Right cardiac atrium (tissue), 5 donors: ENCODE measurements around the gene PFDN1. TPM values are rescaled to one million over a fixed set of nuclear protein-coding genes. Genes with fewer than 3 reads are reported as not detected.
A peak's percentile ranks its signal among the peaks of the same experiment; 100 is the strongest.

Experiments used
- ATAC-seq, 2 donors: fragments of 200-7000 bp; cut with Tn5 transposase; one replicate each; pipeline versions ENCODE4 v1.8.0 to v1.9.1; 2020; ENCODE audit warnings: moderate library complexity in 2 of 2, mild to moderate bottlenecking in 1 of 2
- DNase-seq, 3 donors: peaks; one replicate each; pipeline ENCODE4 v3.0.0-alpha.2; 2020
- H3K27ac ChIP-seq: one replicate; pipeline ENCODE4 v1.5.1; 2013; ENCODE audit warnings: mild to moderate bottlenecking, low read length, control low read depth, moderate library complexity
- H3K27me3 ChIP-seq: one replicate; pipeline ENCODE4 v1.6.1; 2013; ENCODE audit not compliant: control insufficient read depth, insufficient read depth
- H3K4me1 ChIP-seq: one replicate; pipeline ENCODE4 v1.6.1; 2013; ENCODE audit warnings: low read length; ENCODE audit not compliant: control insufficient read depth, insufficient read depth
- H3K4me3 ChIP-seq: one replicate; pipeline ENCODE4 v1.5.1; 2013; ENCODE audit warnings: low read length, control low read depth
- H3K9me3 ChIP-seq: one replicate; pipeline ENCODE4 v1.6.1; 2013; ENCODE audit warnings: low read length; ENCODE audit not compliant: control insufficient read depth
- WGBS: extraction: QIAGEN DNeasy Blood & Tissue Kit; methylation state at CpG from one replicate; pipeline ENCODE4 v1.1.7; 2013; 5-methylcytosine and 5-hydroxymethylcytosine counted together
- intact Hi-C, 4 donors: fragments of 100-400 bp; cut with DNase I; formaldehyde crosslinking; loops; one replicate each; pipeline versions ENCODE4 v1.11.0 to v1.14.0; 2022 to 2023
- polyA plus RNA-seq: library from polyadenylated mRNA; stranded (reverse); fragments of 200-250 nt; gene quantifications from one replicate; pipeline ENCODE4 v1.2.3, GENCODE V29; 2013
- total RNA-seq, 4 donors: library from RNA; stranded (reverse); fragmentation: NEBNext Ultra II Directional; extraction: Animal tissue kit (Norgen Biotek cat#: 25700); gene quantifications; one replicate each; pipeline ENCODE4 v1.2.1, GENCODE V29; 2021
- donor health status: healthy with polysubstance abuse.
- donor health status: DM: no; HTN: yes; CAD: no.
- donor health status: DM: no; HTN: no; CAD: no.
- donor health status: DM: no; HTN: yes; CAD: no; lungs with severe emphysema.
- donor health status: DM: yes; HTN: yes; CAD: no.

The PFDN1 gene
- total and polyA plus RNA-seq, 5 donors, result 57.6 to 144 (median 67.2) TPM

GRCh38 chr5:140239461-140239860, 63.4 kb downstream of the PFDN1 start:
- Histone ChIP-seq H3K4me1 (peaks cover 26% of the 10 kb centered on the region), H3K4me3 (no peak overlapping the region), H3K27me3 (no peaks in the 10 kb centered on the region), H3K27ac (no peak overlapping the region), H3K9me3 (no peaks in the 10 kb centered on the region)
- ATAC-seq, result no peak
- DNase-seq, result no peak
- intact Hi-C loops, result no loop called here
- whole genome bisulfite sequencing, result 98% methylated on average over 5 of the region's 5 CpGs

DNA sequence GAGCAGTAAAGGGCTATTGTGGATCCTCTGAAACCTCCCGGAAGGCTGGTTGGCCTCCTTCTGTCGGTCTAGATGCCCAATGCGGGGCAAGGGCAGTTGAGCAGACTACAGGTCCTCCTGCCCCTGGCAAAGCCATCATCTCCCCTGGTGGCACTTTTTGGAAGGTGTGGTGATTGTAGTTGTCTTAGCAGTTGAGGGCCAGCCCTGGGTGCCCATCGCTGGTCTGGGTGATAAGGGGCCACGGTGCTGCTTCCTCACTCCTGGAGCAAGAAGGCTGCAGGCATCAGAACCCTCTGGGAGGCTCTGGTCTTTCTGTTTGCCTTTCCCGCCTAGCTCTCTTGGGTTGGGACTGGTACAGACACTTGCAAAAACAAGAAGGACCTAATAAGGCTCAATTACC, 64.1 kb downstream of the PFDN1 start:
- H3K9me3 ChIP-seq, result no peaks in the 10 kb centered on the region
- ATAC-seq (no peak), DNase-seq (no peak)
- H3K27ac ChIP-seq, result no peak overlapping the region
- peaks cover 26% of the 10 kb centered on the region for H3K4me1 ChIP-seq
- H3K4me3 ChIP-seq, result no peak overlapping the region
- intact Hi-C loops, result no loop called here
- H3K27me3 ChIP-seq, result no peaks in the 10 kb centered on the region
- WGBS, result 95% methylated on average over 6 of the region's 6 CpGs

GRCh38 chr5:140236891-140237598, 65.9 kb downstream of the PFDN1 start:
- Histone ChIP-seq H3K4me3 (no peak overlapping the region), H3K27ac (no peak overlapping the region), H3K27me3 (no peaks in the 10 kb centered on the region), H3K9me3 (no peaks in the 10 kb centered on the region), H3K4me1 (peaks cover 17% of the 10 kb centered on the region)
- no peak for ATAC-seq
- WGBS, result 70% methylated on average over 6 of the region's 6 CpGs
- no peak for DNase-seq
- intact Hi-C loops, result no loop called here

- Histone ChIP-seq H3K9me3 (no peaks in the 10 kb centered on the region), H3K27me3 (no peaks in the 10 kb centered on the region), H3K4me3 (no peak overlapping the region), H3K27ac (no peak overlapping the region), H3K4me1 (peaks cover 11% of the 10 kb centered on the region)
- intact Hi-C loops, result no loop called here
- WGBS, result 76% methylated on average over 11 of the region's 11 CpGs
- ATAC-seq (no peak), DNase-seq (no peak)
Observed at GRCh38 chr5:140235791-140236551, 66.9 kb downstream of the PFDN1 start.

GRCh38 chr5:140234377-140234989, 68.4 kb downstream of the PFDN1 start:
- ATAC-seq (no peak), DNase-seq (no peak)
- WGBS, result 94% methylated on average over 4 of the region's 4 CpGs
- Histone ChIP-seq H3K4me1 (peaks cover 7% of the 10 kb centered on the region), H3K27me3 (no peaks in the 10 kb centered on the region), H3K4me3 (no peak overlapping the region), H3K27ac (no peak overlapping the region), H3K9me3 (no peaks in the 10 kb centered on the region)
- intact Hi-C loops, result no loop called here

- WGBS, result 93% methylated on average over 1 of the region's 1 CpG
- DNase-seq (no peak), ATAC-seq (no peak)
Observed at GRCh38 chr5:140232731-140233130, 70.2 kb downstream of the PFDN1 start.

GRCh38 chr5:140230373-140230772, 72.5 kb downstream of the PFDN1 start:
- Histone ChIP-seq H3K9me3 (no peaks in the 10 kb centered on the region), H3K27ac (no peak overlapping the region), H3K4me1 (peaks cover 5% of the 10 kb centered on the region), H3K27me3 (no peaks in the 10 kb centered on the region), H3K4me3 (no peak overlapping the region)
- intact Hi-C loops, result no loop called here
- no peak for ATAC-seq
- no peak for DNase-seq
- WGBS, result 95% methylated on average over 1 of the region's 1 CpG

More at GRCh38 chr5:140232731-140233130, 70.2 kb downstream of the PFDN1 start:
- Histone ChIP-seq H3K27me3 (no peaks in the 10 kb centered on the region), H3K9me3 (no peaks in the 10 kb centered on the region), H3K27ac (no peak overlapping the region), H3K4me1 (peaks cover 11% of the 10 kb centered on the region), H3K4me3 (no peak overlapping the region)
- intact Hi-C loops, result no loop called here

- WGBS, result 56% methylated on average over 7 of the region's 7 CpGs
- peak overlapping the region; percentile 88 for H3K27ac ChIP-seq
- DNase-seq, result peak in 2 of 3 donors; percentile 60 to 64
- H3K27me3 ChIP-seq, result no peaks in the 10 kb centered on the region
- H3K9me3 ChIP-seq, result no peaks in the 10 kb centered on the region
- ATAC-seq, result peak; percentile 80 to 86
- intact Hi-C loops, result no loop called here
- peaks cover 8% of the 10 kb centered on the region for H3K4me1 ChIP-seq
- no peak overlapping the region for H3K4me3 ChIP-seq
Observed at GRCh38 chr5:140228364-140228837, 74.5 kb downstream of the PFDN1 start.

GRCh38 chr5:140227046-140227445, 75.9 kb downstream of the PFDN1 start:
- Histone ChIP-seq H3K9me3 (no peaks in the 10 kb centered on the region), H3K4me1 (peaks cover 16% of the 10 kb centered on the region), H3K27me3 (no peaks in the 10 kb centered on the region), H3K4me3 (no peak overlapping the region), H3K27ac (no peak overlapping the region)
- WGBS, result 90% methylated on average over 2 of the region's 2 CpGs
- DNase-seq, result no peak
- intact Hi-C loops, result no loop called here
- ATAC-seq, result no peak

DNA sequence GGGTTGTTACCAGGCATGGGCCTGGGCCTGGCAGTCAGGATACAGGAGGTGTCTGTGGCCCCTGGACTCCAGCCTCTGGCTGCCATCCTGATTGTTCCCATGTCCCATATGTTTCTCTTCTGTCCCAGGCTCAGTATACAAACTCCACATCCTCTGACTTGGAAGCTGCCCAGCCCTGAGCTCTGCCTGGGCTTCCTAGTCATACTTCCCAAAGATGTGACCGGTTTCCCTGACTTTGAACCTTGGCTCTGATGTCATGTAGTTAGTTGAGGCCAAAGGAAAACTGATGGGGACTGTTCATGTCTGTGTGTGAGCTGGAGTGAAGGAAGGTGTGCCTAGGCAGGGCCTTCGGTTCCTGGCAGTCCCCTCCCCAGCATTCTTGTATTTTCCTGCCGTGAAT, 77.5 kb downstream of the PFDN1 start:
- intact Hi-C loops, result no loop called here
- Histone ChIP-seq H3K4me1 (peaks cover 22% of the 10 kb centered on the region), H3K27ac (no peak overlapping the region), H3K4me3 (no peak overlapping the region), H3K27me3 (no peaks in the 10 kb centered on the region), H3K9me3 (no peaks in the 10 kb centered on the region)
- WGBS, result 64% methylated on average over 3 of the region's 3 CpGs
- no peak for DNase-seq
- peak in 1 of 2 donors; percentile 28 for ATAC-seq

DNA sequence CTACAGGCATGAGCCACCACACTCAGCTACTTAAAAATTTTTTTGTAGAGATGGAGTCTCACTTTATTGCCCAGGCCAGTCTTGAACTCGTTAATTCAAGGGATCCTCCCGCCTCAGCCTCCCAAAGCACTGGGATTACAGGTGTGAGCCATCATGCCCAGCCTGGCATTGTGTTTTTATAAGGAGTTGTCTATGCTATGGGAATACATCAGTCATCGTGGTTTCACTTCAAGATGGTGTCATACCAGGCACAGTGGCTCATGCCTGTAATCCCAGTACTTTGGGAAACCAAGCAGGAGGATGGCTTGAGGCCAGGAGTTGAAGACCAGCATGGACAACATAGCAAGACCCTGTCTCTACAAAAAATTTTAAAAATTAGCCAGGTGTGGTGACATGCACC, 78.2 kb downstream of the PFDN1 start:
- ATAC-seq (no peak), DNase-seq (no peak)
- Histone ChIP-seq H3K9me3 (no peaks in the 10 kb centered on the region), H3K4me1 (peaks cover 25% of the 10 kb centered on the region), H3K27ac (no peak overlapping the region), H3K27me3 (no peaks in the 10 kb centered on the region), H3K4me3 (no peak overlapping the region)
- intact Hi-C loops, result loop anchor here in 1 of 4 donors (5.0 kb wide), 1 partner anchor 47 kb away; the partner anchor contains the start of gene CYSTM1
- over 99% methylated on average over 3 of the region's 3 CpGs for WGBS
